ENCODE results near the gene LHX6. TPM values are rescaled to one million over a fixed set of nuclear protein-coding genes. Genes with fewer than 3 reads are reported as not detected.

LHX6 gene
- total RNA-seq, 4 donors from 2014 or later = 2.5 to 15.0 (median 6.5) TPM

GRCh38 chr9:122162415-122162814, 66.3 kb downstream of the LHX6 start:
- no peak for TF ChIP-seq POLR2A (IDR thresholded peaks at IDR 0.05)
- no peak for TF ChIP-seq EP300 (IDR thresholded peaks at IDR 0.05)
- TF ChIP-seq CTCF (IDR thresholded peaks at IDR 0.05) = no peak

GRCh38 chr9:122159925-122160246, 68.9 kb downstream of the LHX6 start:
- 25 to 26% methylated on average over 6 of the region's 6 CpGs for WGBS, 2 donors
- no peaks in the 10 kb centered on the region for H3K36me3 ChIP-seq
- no peak for DNase-seq (ENCODE audit: low spot score in 2 of 2)
- peaks cover 0 to 42% (median 10%) of the 10 kb centered on the region in 4 donors for H3K4me1 ChIP-seq
- H3K4me3 ChIP-seq = peak overlapping the region; percentile 83 to 98 (median 92)
- peak overlapping the region in 1 of 4 donors; percentile 92 for H3K27ac ChIP-seq
- peaks cover 0 to 7% (median 0%) of the 10 kb centered on the region in 4 donors for H3K9me3 ChIP-seq
- TF ChIP-seq POLR2A (IDR thresholded peaks at IDR 0.05) = no peak
- TF ChIP-seq CTCF (IDR thresholded peaks at IDR 0.05) = no peak
- no peak for TF ChIP-seq EP300 (IDR thresholded peaks at IDR 0.05)
- peaks cover 0 to 5% of the 10 kb centered on the region in 2 donors for H3K27me3 ChIP-seq

More at GRCh38 chr9:122162415-122162814, 66.3 kb downstream of the LHX6 start:
- no peak overlapping the region for H3K27ac ChIP-seq
- H3K27me3 ChIP-seq = peaks cover 0 to 5% of the 10 kb centered on the region in 2 donors
- no peak overlapping the region for H3K4me3 ChIP-seq
- H3K9me3 ChIP-seq = peaks cover 0 to 7% (median 0%) of the 10 kb centered on the region in 4 donors
- DNase-seq (ENCODE audit: low spot score in 2 of 2) = no peak
- H3K4me1 ChIP-seq = peaks cover 0 to 22% (median 10%) of the 10 kb centered on the region in 4 donors
- H3K36me3 ChIP-seq = no peaks in the 10 kb centered on the region

- Histone ChIP-seq H3K36me3 (no peaks in the 10 kb centered on the region), H3K27me3 (peaks cover 0 to 5% of the 10 kb centered on the region in 2 donors), H3K4me3 (peak within 1 kb of the TSS; percentile 83 to 98 (median 92)), H3K9me3 (peaks cover 0 to 7% (median 0%) of the 10 kb centered on the region in 4 donors), H3K4me1 (peaks cover 0 to 46% (median 10%) of the 10 kb centered on the region in 4 donors), H3K27ac (peak within 1 kb of the TSS; percentile 53 to 92 (median 88))
- WGBS, 2 donors = 1% methylated on average over 33 to 56 of the region's 56 CpGs
- peak; percentile 92 to 94 for DNase-seq (ENCODE audit: low spot score in 2 of 2)
- TF ChIP-seq POLR2A (IDR thresholded peaks at IDR 0.05) (peak; percentile 49 to 61), CTCF (IDR thresholded peaks at IDR 0.05) (peak in 3 of 5 experiments; percentile 6 to 68 (median 55)), EP300 (IDR thresholded peaks at IDR 0.05) (peak; percentile 45 to 90)
Observed at GRCh38 chr9:122159026-122159924, 69.5 kb downstream of the LHX6 start, which contains the start of the genes MORN5 and NDUFA8. Gene MORN5 (plus strand): TSS chr9:122159908. CDS start chr9:122159973, 65 bp downstream. Gene NDUFA8 (minus strand): TSS chr9:122159779. CDS start chr9:122159677, 102 bp downstream.

- H3K4me1 ChIP-seq = peaks cover 0 to 46% (median 10%) of the 10 kb centered on the region in 4 donors
- TF ChIP-seq POLR2A (IDR thresholded peaks at IDR 0.05) (no peak), EP300 (IDR thresholded peaks at IDR 0.05) (no peak), CTCF (IDR thresholded peaks at IDR 0.05) (peak in 1 of 5 experiments; percentile 17)
- WGBS, 2 donors = 65 to 76% methylated on average over 3 of the region's 3 CpGs
- DNase-seq (ENCODE audit: low spot score in 2 of 2) = no peak
- peaks cover 0 to 7% (median 0%) of the 10 kb centered on the region in 4 donors for H3K9me3 ChIP-seq
- H3K4me3 ChIP-seq = no peak overlapping the region
- H3K27ac ChIP-seq = no peak overlapping the region
- peaks cover 0 to 5% of the 10 kb centered on the region in 2 donors for H3K27me3 ChIP-seq
- no peaks in the 10 kb centered on the region for H3K36me3 ChIP-seq
Observed at GRCh38 chr9:122158202-122158601, 70.6 kb downstream of the LHX6 start.

- TF ChIP-seq POLR2A (IDR thresholded peaks at IDR 0.05) = no peak
- no peak for TF ChIP-seq EP300 (IDR thresholded peaks at IDR 0.05)
- TF ChIP-seq CTCF (IDR thresholded peaks at IDR 0.05) = no peak
- H3K4me3 ChIP-seq = no peak overlapping the region
- peaks cover 0 to 20% (median 0%) of the 10 kb centered on the region in 3 donors for H3K36me3 ChIP-seq
- H3K27ac ChIP-seq = no peak overlapping the region
- WGBS, 2 donors = 68 to 80% methylated on average over 4 of the region's 4 CpGs
- H3K27me3 ChIP-seq = no peaks in the 10 kb centered on the region
- no peaks in the 10 kb centered on the region for H3K9me3 ChIP-seq
- DNase-seq (ENCODE audit: low spot score in 2 of 2) = no peak
- H3K4me1 ChIP-seq = peaks cover 0 to 54% (median 10%) of the 10 kb centered on the region in 4 donors
Observed at GRCh38 chr9:122155796-122156195, 73.0 kb downstream of the LHX6 start.

Data from tibial nerve (tissue), 4 donors.